K562 (cell line): ENCODE results near the gene SMG9. TPM values are rescaled to one million over a fixed set of nuclear protein-coding genes. Genes with fewer than 3 reads are reported as not detected.
A peak's percentile ranks its signal among the peaks of the same experiment; 100 is the strongest.

Source experiments
- ATAC-seq: fragments of 200-7000 bp; cut with Tn5 transposase; 3 replicates; pipeline ENCODE4 v1.9.1; 2020; ENCODE audit warnings: moderate library complexity
- BruUV-seq: library from RNA; stranded (reverse); fragments of 400-500 nt; replicated peaks from 2 replicates; lab custom pipeline; 2021; lab: Mats Ljungman, UMichigan
- CTCF ChIA-PET: fragments of 300-600 bp; formaldehyde crosslinking; extraction: SDS; loops from one replicate; lab custom pipeline; 2021; ENCODE audit warnings: low intra/inter-chr PET ratio; lab: Yijun Ruan, JAX
- POLR2A ChIA-PET: fragments of 300-600, 350-650 bp; sonication (Branson Sonifier 250); formaldehyde crosslinking; extraction: SDS; loops from one replicate; lab custom pipeline; 2021; ENCODE audit warnings: antibody characterized with exemption, inconsistent platforms; lab: Yijun Ruan, JAX
- DNase-seq, 4 experiments: peaks; one replicate each; pipeline versions ENCODE4 v3.0.0 to v3.0.0-alpha.2; 2011 to 2018; ENCODE audit warnings: low spot score in 3 of 4, mixed read lengths in 3 of 4; ENCODE audit errors: extremely low read depth in 1 of 4
- FAIRE-seq: peaks from 2 replicates; lab custom pipeline; 2011; peaks lifted over from hg19 to GRCh38; lab: Jason Lieb, UNC
- H2AFZ ChIP-seq: 2 replicates; pipeline ENCODE4 v1.6.0; 2011; ENCODE audit warnings: low read depth, low read length, control low read depth, inconsistent platforms
- H3K27ac ChIP-seq: fragments of 200-600 bp; 3 replicates; pipeline ENCODE4 v1.8.0; 2011; ENCODE audit warnings: low read depth, mild to moderate bottlenecking, control low read depth, inconsistent platforms, low read length, moderate library complexity, mixed read lengths; ENCODE audit errors: extremely low read depth
- H3K27me3 ChIP-seq, 2 experiments: fragments of 300-600 bp in 1 of 2; 2 replicates in 1 of 2; 3 replicates in 1 of 2; pipeline versions ENCODE4 v1.6.0 to v1.8.0; 2011; ENCODE audit warnings: inconsistent platforms in 2 of 2, low read length in 2 of 2, mild to moderate bottlenecking in 1 of 2, mixed read lengths in 1 of 2, moderate library complexity in 1 of 2; ENCODE audit not compliant: control insufficient read depth in 2 of 2, insufficient read depth in 2 of 2
- H3K36me3 ChIP-seq: fragments of 300-600 bp; 3 replicates; pipeline ENCODE4 v1.8.0; 2011; ENCODE audit warnings: mild to moderate bottlenecking, low read length, inconsistent platforms; ENCODE audit not compliant: control insufficient read depth, insufficient read depth
- H3K4me1 ChIP-seq, 2 experiments: fragments of 200-600 bp in 1 of 2; replicated peaks in 1 of 2; 2 replicates in 1 of 2; 3 replicates in 1 of 2; pipeline versions ENCODE4 v1.5.1 to v1.8.0; 2011; ENCODE audit warnings: inconsistent platforms in 2 of 2, low read length in 2 of 2, mild to moderate bottlenecking in 1 of 2, mixed read lengths in 1 of 2, moderate library complexity in 1 of 2; ENCODE audit not compliant: control insufficient read depth in 2 of 2, insufficient read depth in 2 of 2
- H3K4me2 ChIP-seq: 2 replicates; pipeline ENCODE4 v1.6.1; 2011; ENCODE audit warnings: low read length, control low read depth, inconsistent platforms, mixed read lengths; ENCODE audit not compliant: insufficient read depth
- H3K4me3 ChIP-seq: fragments of 200-600 bp; sonication (generic), shearing (Covaris generic); 2 replicates; pipeline ENCODE4 v1.5.1; 2016; ENCODE audit warnings: control low read depth, inconsistent platforms
- H3K79me2 ChIP-seq: fragments of 200-600 bp; 3 replicates; pipeline ENCODE4 v1.8.0; 2011; ENCODE audit warnings: low read length, inconsistent platforms; ENCODE audit not compliant: control insufficient read depth, insufficient read depth
- H3K9ac ChIP-seq, 2 experiments: 2 replicates each; pipeline versions ENCODE4 v1.6.0 to v1.6.1; 2011; ENCODE audit warnings: low read depth in 2 of 2, low read length in 2 of 2, control low read depth in 1 of 2, inconsistent platforms in 1 of 2, mild to moderate bottlenecking in 1 of 2, mixed read lengths in 1 of 2; ENCODE audit not compliant: insufficient read depth in 1 of 2
- H3K9me1 ChIP-seq: one replicate; pipeline ENCODE4 v1.6.0; 2011; ENCODE audit warnings: inconsistent platforms, mild to moderate bottlenecking, low read length, moderate library complexity; ENCODE audit not compliant: control insufficient read depth, insufficient read depth
- H3K9me3 ChIP-seq: replicated peaks from 2 replicates; pipeline ENCODE4 v1.5.1; 2011; ENCODE audit warnings: low read depth, low read length, inconsistent platforms; ENCODE audit not compliant: control insufficient read depth, insufficient read depth
- H4K20me1 ChIP-seq: replicated peaks from 2 replicates; pipeline ENCODE4 v1.6.1; 2011; ENCODE audit warnings: low read length, inconsistent platforms, mixed read lengths; ENCODE audit not compliant: control insufficient read depth, insufficient read depth
- ATF4 ChIP-seq: fragments of 450-650 bp; formaldehyde crosslinking; IDR thresholded peaks from 2 replicates; pipeline ENCODE4 v1.4.0; 2022; ENCODE audit warnings: mild to moderate bottlenecking, moderate library complexity
- BDP1 ChIP-seq: IDR thresholded peaks from 3 replicates; pipeline ENCODE4 v1.6.1; 2011; ENCODE audit not compliant: insufficient read length, insufficient read depth
- BMI1 ChIP-seq: fragments of 150-350 bp; IDR thresholded peaks from 2 replicates; pipeline ENCODE4 v1.6.1; 2014; ENCODE audit warnings: low read length
- BRCA1 ChIP-seq, 2 experiments: fragments of 450-650 bp in 1 of 2; sonication (generic) in 1 of 2; formaldehyde crosslinking in 1 of 2; IDR thresholded peaks; 2 replicates each; pipeline versions ENCODE4 v1.5.0 to v1.6.1; 2017 to 2020; ENCODE audit warnings: mild to moderate bottlenecking in 1 of 2, missing genetic modification reagents in 1 of 2
- CBX1 ChIP-seq: sonication (generic); IDR thresholded peaks from 2 replicates; pipeline ENCODE4 v1.6.1; 2016; ENCODE audit warnings: antibody characterized with exemption, low read depth, mild to moderate bottlenecking
- HNRNPUL1 ChIP-seq: fragments of 200-400 bp; formaldehyde crosslinking; IDR thresholded peaks from 2 replicates; pipeline ENCODE4 v1.6.1; 2017; ENCODE audit warnings: low read length
- KLF1 ChIP-seq: fragments of 450-650 bp; IDR thresholded peaks from 2 replicates; pipeline ENCODE4 v1.6.1; 2016; ENCODE audit warnings: missing genetic modification characterization, missing compliant biosample characterization
- NR2C2 ChIP-seq, 2 experiments: fragments of 200-800 bp in 1 of 2; sonication (Bioruptor generic) in 1 of 2; sonication (generic) in 1 of 2; formaldehyde crosslinking in 1 of 2; IDR thresholded peaks; 2 replicates each; pipeline versions ENCODE4 v1.6.1 to v1.8.0; 2016 to 2022; ENCODE audit warnings: mild to moderate bottlenecking in 1 of 2, missing compliant biosample characterization in 1 of 2, missing genetic modification characterization in 1 of 2, missing genetic modification reagents in 1 of 2
- PHF20 ChIP-seq: fragments of 450-650 bp; IDR thresholded peaks from 2 replicates; pipeline ENCODE4 v1.6.1; 2018; ENCODE audit not compliant: partially characterized antibody
- POLR3A ChIP-seq: IDR thresholded peaks from 2 replicates; pipeline ENCODE4 v1.6.1; 2011; ENCODE audit warnings: borderline replicate concordance, mild to moderate bottlenecking, moderate library complexity; ENCODE audit not compliant: insufficient read length, insufficient read depth; ENCODE audit errors: extremely low read depth
- PTBP1 ChIP-seq: fragments of 200-400 bp; formaldehyde crosslinking; IDR thresholded peaks from 2 replicates; pipeline ENCODE4 v1.6.1; 2017; ENCODE audit warnings: low read depth, low read length
- RBM14 ChIP-seq: fragments of 200-400 bp; formaldehyde crosslinking; IDR thresholded peaks from 2 replicates; pipeline ENCODE4 v1.6.1; 2018; ENCODE audit warnings: low read depth, mild to moderate bottlenecking, low read length, moderate library complexity, borderline replicate concordance; ENCODE audit not compliant: insufficient read depth
- SMARCE1 ChIP-seq: fragments of 450-650 bp; IDR thresholded peaks from 2 replicates; pipeline ENCODE4 v1.7.1; 2016; ENCODE audit warnings: mild to moderate bottlenecking
- TCF7 ChIP-seq: sonication (generic); IDR thresholded peaks from 2 replicates; pipeline ENCODE4 v1.6.1; 2016; ENCODE audit warnings: antibody characterized with exemption, borderline replicate concordance
- TRIM24 ChIP-seq, 2 experiments: fragments of 450-650 bp; IDR thresholded peaks; 2 replicates each; pipeline ENCODE4 v1.6.1; 2016
- ZNF24 ChIP-seq: fragments of 450-650 bp; IDR thresholded peaks from 2 replicates; pipeline ENCODE4 v1.6.1; 2016
- ZNF277 ChIP-seq: fragments of 250-450 bp; sonication (Bioruptor Pico); IDR thresholded peaks from 2 replicates; pipeline ENCODE4 v1.8.0; 2022; ENCODE audit warnings: inconsistent platforms, mild to moderate bottlenecking, moderate library complexity, borderline replicate concordance
- ZNF589 ChIP-seq: fragments of 200-800 bp; sonication (Bioruptor generic); IDR thresholded peaks from 2 replicates; pipeline ENCODE4 v1.6.1; 2016; ENCODE audit warnings: low read depth, missing genetic modification characterization, missing compliant biosample characterization
- WGBS: fragments of 100-300 bp; shearing (Covaris generic); methylation state at CpG from one replicate; pipeline ENCODE4 v1.1.6; 2016; ENCODE audit warnings: low coverage, mixed read lengths; ENCODE audit not compliant: insufficient coverage; ENCODE audit errors: missing lambda C conversion rate; 5-methylcytosine and 5-hydroxymethylcytosine counted together
- in situ Hi-C: fragments of 300-500 bp; cut with MboI; formaldehyde crosslinking; loops from 4 replicates; pipeline ENCODE4 v1.15.0; 2018; ENCODE audit warnings: inconsistent platforms, mixed read lengths
- intact Hi-C: fragments of 100-400 bp; cut with micrococcal nuclease; formaldehyde crosslinking; loops from 2 replicates; pipeline ENCODE4 v1.14.2; 2022
- polyA plus RNA-seq, 8 experiments: library from polyadenylated mRNA; depleted of rRNA in 4 of 8; stranded (reverse) in 5 of 8; unstranded in 3 of 8; fragments of >200 nt; fragmentation: Nextera tagmentation in 2 of 8; fragmentation: Illumina TruSeq in 1 of 8; extraction: Ambion mirVana in 2 of 8; extraction: Trizol in 1 of 8; gene quantifications; 2 replicates each; pipeline versions ENCODE4 v1.2.1 to v1.2.3, GENCODE V29; 2011 to 2014; ENCODE audit warnings: inconsistent platforms in 1 of 8, missing spikeins in 1 of 8
- total RNA-seq, 7 experiments: library from RNA; depleted of rRNA in 6 of 7; stranded (reverse); fragments of >200 nt in 6 of 7; fragmentation: Illumina TruSeq in 2 of 7; extraction: Trizol in 2 of 7; gene quantifications; 2 replicates each; pipeline versions ENCODE4 v1.2.1 to v1.2.3, GENCODE V29; 2011 to 2021; ENCODE audit warnings: low replicate concordance in 1 of 7

Gene SMG9
- total and polyA plus RNA-seq, 9 of the 15 experiments (the other 6 are each of a cell fraction or from before 2014, with no cell fraction given) = 1.7 to 79.7 (median 40.2) TPM

GRCh38 chr19:43700395-43701000, 54.3 kb downstream of the SMG9 start:
- Histone ChIP-seq H3K9ac (peak overlapping the region; percentile 52 to 66; a peak in 2 of 4 replicates), H3K9me1 (no peaks in the 10 kb centered on the region), H4K20me1 (no peaks in the 10 kb centered on the region), H3K27ac (peak overlapping the region; percentile 78; the same call in 1 of the 3 replicates), H3K36me3 (no peaks in the 10 kb centered on the region), H3K4me2 (peak overlapping the region; percentile 75), H3K27me3 (no peaks in the 10 kb centered on the region), H3K4me3 (no peak overlapping the region), H3K9me3 (no peaks in the 10 kb centered on the region), H2AFZ (peak overlapping the region; percentile 54), H3K4me1 (peaks cover 18 to 25% of the 10 kb centered on the region in 2 experiments), H3K79me2 (no peaks in the 10 kb centered on the region)
- no TSS peak for BruUV-seq
- POLR2A ChIA-PET = interaction anchor here (1.0 kb wide), 1 partner anchor 23 kb away, joined by 5 read pairs; no protein-coding TSS in a partner anchor
- WGBS = 56% methylated on average over 13 of the region's 13 CpGs
- TF ChIP-seq HNRNPUL1 (no peak), POLR3A (no peak), ATF4 (CRISPR knock-in tag) (no peak), KLF1 (tag) (no peak), PTBP1 (no peak), ZNF24 (no peak), ZNF277 (CRISPR knock-in tag) (no peak), BRCA1 (IDR thresholded peaks at IDR 0.05) (no peak), BRCA1 (CRISPR knock-in tag; IDR thresholded peaks at IDR 0.05) (no peak), ZNF589 (CRISPR knock-in tag) (0 out of 2 replicates have a peak, but pooled peaks have one; percentile 18), NR2C2 (CRISPR knock-in tag; IDR thresholded peaks at IDR 0.05) (0 out of 2 replicates have a peak, but pooled peaks have one; percentile 21), NR2C2 (tag; IDR thresholded peaks at IDR 0.05) (no peak), SMARCE1 (no peak), CBX1 (no peak), BDP1 (no peak), TRIM24 (IDR thresholded peaks at IDR 0.05) (no peak), PHF20 (no peak), TCF7 (no peak), BMI1 (no peak), RBM14 (no peak)
- in situ Hi-C loops (no loop called here), intact Hi-C loops (no loop called here)
- DNase-seq (no peak), ATAC-seq (peak; percentile 31), FAIRE-seq (no peak)
- CTCF ChIA-PET = no interaction called here
